ENCODE results near the gene DNAJC5. TPM values are rescaled to one million over a fixed set of nuclear protein-coding genes. Genes with fewer than 3 reads are reported as not detected.

DNAJC5 gene
- 17.2 TPM for polyA plus RNA-seq (2013, experiment 1 of 2)
- polyA plus RNA-seq (2013, experiment 2 of 2) = 16.8 TPM

- Histone ChIP-seq H2BK12ac (ENCODE audit: low read length) (no peak within 1 kb of the TSS), H2AFZ (ENCODE audit: low read length) (peak within 1 kb of the TSS; percentile 85), H3K4ac (ENCODE audit: low read length) (no peak within 1 kb of the TSS), H3K23ac (ENCODE audit: low read depth, low read length, poor library complexity) (peak within 1 kb of the TSS; percentile 60), H3K27me3 (ENCODE audit: control insufficient read depth in 3 of 3, insufficient read depth in 3 of 3, low read depth in 1 of 3, low read length in 3 of 3) (no peaks in the 10 kb centered on the region), H3K4me2 (ENCODE audit: insufficient read depth, low read length, poor library complexity, severe bottlenecking) (peak within 1 kb of the TSS; percentile 76), H2BK15ac (ENCODE audit: low read length) (no peak within 1 kb of the TSS), H3K36me3 (replicated peaks in 1 of 2; ENCODE audit: control insufficient read depth in 2 of 2, insufficient read depth in 2 of 2, low read length in 2 of 2) (peaks cover 19 to 39% of the 10 kb centered on the region in 2 donors), H4K91ac (ENCODE audit: low read depth, low read length, poor library complexity) (no peak within 1 kb of the TSS), H4K8ac (ENCODE audit: low read depth, low read length) (no peak within 1 kb of the TSS), H2AK5ac (ENCODE audit: low read depth, low read length) (no peak within 1 kb of the TSS), H2BK5ac (ENCODE audit: low read length) (no peak within 1 kb of the TSS), H3K4me1 (ENCODE audit: control insufficient read depth in 2 of 2, insufficient read depth in 1 of 2, low read depth in 1 of 2, low read length in 2 of 2) (peaks cover 9 to 12% of the 10 kb centered on the region in 2 donors), H3K27ac (replicated peaks; ENCODE audit: low read length) (no peak within 1 kb of the TSS), H3K14ac (ENCODE audit: low read length) (no peak within 1 kb of the TSS), H2BK120ac (ENCODE audit: low read depth, low read length) (no peak within 1 kb of the TSS), H3K79me1 (ENCODE audit: low read depth, low read length) (peaks cover 10% of the 10 kb centered on the region), H3K9me3 (replicated peaks in 1 of 2; ENCODE audit: control insufficient read depth in 2 of 2, insufficient read depth in 1 of 2, low read depth in 1 of 2, low read length in 2 of 2) (no peaks in the 10 kb centered on the region), H3K4me3 (ENCODE audit: low read length in 2 of 2) (peak within 1 kb of the TSS; percentile 53 to 79), H3K9ac (ENCODE audit: low read depth, low read length, poor library complexity) (peak within 1 kb of the TSS; percentile 82), H3K18ac (ENCODE audit: low read length) (no peak within 1 kb of the TSS)
- WGBS, 2 donors (ENCODE audit: extremely low coverage in 2 of 2, insufficient read length in 2 of 2, insufficient replicate concordance in 1 of 2) = no CpG with 5 or more reads among the region's 82 CpGs
- DNase-seq (ENCODE audit: low spot score) = peak; percentile 90
Measured at GRCh38 chr20:63894358-63895201, at the start of gene DNAJC5. Gene DNAJC5, plus strand, starts transcription at chr20:63895126. Its CDS starts 33,220 bp downstream, at chr20:63928346.

- Histone ChIP-seq H4K8ac (ENCODE audit: low read depth, low read length) (peak overlapping the region; percentile 59), H3K9ac (ENCODE audit: low read depth, low read length, poor library complexity) (peak overlapping the region; percentile 76), H3K79me1 (ENCODE audit: low read depth, low read length) (peaks cover 2% of the 10 kb centered on the region), H3K4me2 (ENCODE audit: insufficient read depth, low read length, poor library complexity, severe bottlenecking) (peak overlapping the region; percentile 61), H2AFZ (ENCODE audit: low read length) (peak overlapping the region; percentile 94), H3K14ac (ENCODE audit: low read length) (no peak overlapping the region), H3K27ac (replicated peaks; ENCODE audit: low read length) (peak overlapping the region; percentile 91), H2BK5ac (ENCODE audit: low read length) (peak overlapping the region; percentile 94), H2BK15ac (ENCODE audit: low read length) (peak overlapping the region; percentile 99), H3K27me3 (ENCODE audit: control insufficient read depth in 3 of 3, insufficient read depth in 3 of 3, low read depth in 1 of 3, low read length in 3 of 3) (no peaks in the 10 kb centered on the region), H3K36me3 (replicated peaks in 1 of 2; ENCODE audit: control insufficient read depth in 2 of 2, insufficient read depth in 2 of 2, low read length in 2 of 2) (no peaks in the 10 kb centered on the region), H3K4me3 (ENCODE audit: low read length in 2 of 2) (peak overlapping the region; percentile 29 to 55), H4K91ac (ENCODE audit: low read depth, low read length, poor library complexity) (peak overlapping the region; percentile 83), H3K18ac (ENCODE audit: low read length) (peak overlapping the region; percentile 99), H2AK5ac (ENCODE audit: low read depth, low read length) (peak overlapping the region; percentile 96), H3K4ac (ENCODE audit: low read length) (peak overlapping the region; percentile 61), H2BK12ac (ENCODE audit: low read length) (peak overlapping the region; percentile 89), H3K4me1 (ENCODE audit: control insufficient read depth in 2 of 2, insufficient read depth in 1 of 2, low read depth in 1 of 2, low read length in 2 of 2) (peaks cover 22 to 25% of the 10 kb centered on the region in 2 donors), H3K9me3 (replicated peaks in 1 of 2; ENCODE audit: control insufficient read depth in 2 of 2, insufficient read depth in 1 of 2, low read depth in 1 of 2, low read length in 2 of 2) (peaks cover 0 to 3% of the 10 kb centered on the region in 2 donors), H2BK120ac (ENCODE audit: low read depth, low read length) (no peak overlapping the region), H3K23ac (ENCODE audit: low read depth, low read length, poor library complexity) (peak overlapping the region; percentile 93)
- DNase-seq (ENCODE audit: low spot score) = no peak
- WGBS, 2 donors (ENCODE audit: extremely low coverage in 2 of 2, insufficient read length in 2 of 2, insufficient replicate concordance in 1 of 2) = no CpG with 5 or more reads among the region's 24 CpGs
Measured at GRCh38 chr20:63846128-63846771, 48.7 kb upstream of the DNAJC5 start.

GRCh38 chr20:63846888-63847236 lies 48.1 kb upstream of the DNAJC5 start:
- Histone ChIP-seq H3K14ac (ENCODE audit: low read length) (peak overlapping the region; percentile 65), H3K79me1 (ENCODE audit: low read depth, low read length) (peaks cover 2% of the 10 kb centered on the region), H2BK120ac (ENCODE audit: low read depth, low read length) (peak overlapping the region; percentile 1), H3K4ac (ENCODE audit: low read length) (no peak overlapping the region), H3K9ac (ENCODE audit: low read depth, low read length, poor library complexity) (peak overlapping the region; percentile 73), H3K23ac (ENCODE audit: low read depth, low read length, poor library complexity) (no peak overlapping the region), H2AK5ac (ENCODE audit: low read depth, low read length) (no peak overlapping the region), H2AFZ (ENCODE audit: low read length) (no peak overlapping the region), H3K9me3 (replicated peaks in 1 of 2; ENCODE audit: control insufficient read depth in 2 of 2, insufficient read depth in 1 of 2, low read depth in 1 of 2, low read length in 2 of 2) (peaks cover 0 to 3% of the 10 kb centered on the region in 2 donors), H4K8ac (ENCODE audit: low read depth, low read length) (no peak overlapping the region), H3K27me3 (ENCODE audit: control insufficient read depth in 3 of 3, insufficient read depth in 3 of 3, low read depth in 1 of 3, low read length in 3 of 3) (no peaks in the 10 kb centered on the region), H4K91ac (ENCODE audit: low read depth, low read length, poor library complexity) (peak overlapping the region; percentile 7), H3K4me1 (ENCODE audit: control insufficient read depth in 2 of 2, insufficient read depth in 1 of 2, low read depth in 1 of 2, low read length in 2 of 2) (peaks cover 22 to 25% of the 10 kb centered on the region in 2 donors), H3K18ac (ENCODE audit: low read length) (peak overlapping the region; percentile 78), H3K4me3 (ENCODE audit: low read length in 2 of 2) (peak overlapping the region; percentile 1 to 36), H3K36me3 (replicated peaks in 1 of 2; ENCODE audit: control insufficient read depth in 2 of 2, insufficient read depth in 2 of 2, low read length in 2 of 2) (no peaks in the 10 kb centered on the region), H2BK12ac (ENCODE audit: low read length) (peak overlapping the region; percentile 25), H2BK5ac (ENCODE audit: low read length) (peak overlapping the region; percentile 94), H2BK15ac (ENCODE audit: low read length) (no peak overlapping the region), H3K4me2 (ENCODE audit: insufficient read depth, low read length, poor library complexity, severe bottlenecking) (no peak overlapping the region), H3K27ac (replicated peaks; ENCODE audit: low read length) (peak overlapping the region; percentile 91)
- DNase-seq (ENCODE audit: low spot score) = no peak
- WGBS, 2 donors (ENCODE audit: extremely low coverage in 2 of 2, insufficient read length in 2 of 2, insufficient replicate concordance in 1 of 2) = no CpG with 5 or more reads among the region's 3 CpGs
